Cardiac fibroblast (primary cell): ENCODE data around the gene PPIA.
A peak's percentile ranks its signal among the peaks of the same experiment; 100 is the strongest.

Experiments used
- DNase-seq, 2 donors: peaks; one replicate each; pipeline versions ENCODE4 v3.0.0 to v3.0.0-alpha.2; 2010; ENCODE audit warnings: low read depth in 2 of 2
- H3K4me3 ChIP-seq, 2 donors: replicated peaks in 1 of 2; 1 replicate in 1 of 2; 2 replicates in 1 of 2; pipeline ENCODE4 v1.5.1; 2011; ENCODE audit warnings: low read depth in 2 of 2, low read length in 2 of 2, mild to moderate bottlenecking in 2 of 2, moderate library complexity in 1 of 2
- CTCF ChIP-seq: IDR thresholded peaks from one replicate; pipeline ENCODE4 v1.5.1; 2011; ENCODE audit warnings: low read depth, mild to moderate bottlenecking, low read length, inconsistent platforms

The PPIA gene

GRCh38 chr7:44752822-44753221, 43.7 kb upstream of the PPIA start:
- no peak for DNase-seq
- no peak overlapping the region for H3K4me3 ChIP-seq
- no peak for TF ChIP-seq CTCF

GRCh38 chr7:44754802-44755697, 41.4 kb upstream of the PPIA start:
- no peak for TF ChIP-seq CTCF
- no peak for DNase-seq
- H3K4me3 ChIP-seq, result no peak overlapping the region

GRCh38 chr7:44755698-44756627, 40.5 kb upstream of the PPIA start:
- no peak for TF ChIP-seq CTCF
- DNase-seq, result no peak
- no peak overlapping the region for H3K4me3 ChIP-seq

- no peak for TF ChIP-seq CTCF
- H3K4me3 ChIP-seq, result no peak overlapping the region
- no peak for DNase-seq
Observed at GRCh38 chr7:44756904-44757303, 39.6 kb upstream of the PPIA start.

GRCh38 chr7:44757311-44757710, 39.2 kb upstream of the PPIA start:
- TF ChIP-seq CTCF, result no peak
- peak in 1 of 2 donors; percentile 55 for DNase-seq
- H3K4me3 ChIP-seq, result no peak overlapping the region

- no peak for TF ChIP-seq CTCF
- DNase-seq, result no peak
- no peak overlapping the region for H3K4me3 ChIP-seq
Observed at GRCh38 chr7:44757739-44758138, 38.7 kb upstream of the PPIA start.
